ENCODE results near the gene GNB3.
A peak's percentile ranks its signal among the peaks of the same experiment; 100 is the strongest.

Gene GNB3

DNA sequence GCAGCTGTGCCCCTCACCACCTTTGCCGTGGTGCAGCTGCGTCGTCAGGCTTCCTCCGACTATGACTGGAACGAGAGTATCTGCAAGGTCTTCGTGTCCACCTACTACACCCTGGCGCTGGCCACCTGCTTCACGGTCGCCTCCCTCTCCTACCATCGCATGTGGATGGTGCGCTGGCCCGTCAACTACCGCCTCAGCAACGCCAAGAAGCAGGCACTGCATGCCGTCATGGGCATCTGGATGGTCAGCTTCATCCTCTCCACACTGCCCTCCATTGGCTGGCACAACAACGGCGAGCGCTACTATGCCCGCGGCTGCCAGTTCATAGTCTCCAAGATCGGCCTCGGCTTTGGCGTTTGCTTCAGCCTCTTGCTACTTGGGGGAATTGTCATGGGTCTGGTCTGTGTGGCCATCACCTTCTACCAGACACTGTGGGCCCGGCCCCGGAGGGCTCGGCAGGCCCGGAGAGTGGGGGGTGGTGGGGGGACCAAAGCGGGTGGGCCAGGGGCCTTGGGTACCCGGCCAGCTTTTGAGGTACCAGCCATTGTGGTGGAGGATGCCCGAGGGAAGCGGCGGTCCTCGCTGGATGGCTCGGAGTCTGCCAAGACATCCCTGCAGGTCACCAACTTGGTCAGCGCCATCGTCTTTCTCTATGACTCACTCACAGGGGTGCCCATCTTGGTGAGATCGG, 16.5 kb upstream of the GNB3 start:
- no peak for DNase-seq

DNA sequence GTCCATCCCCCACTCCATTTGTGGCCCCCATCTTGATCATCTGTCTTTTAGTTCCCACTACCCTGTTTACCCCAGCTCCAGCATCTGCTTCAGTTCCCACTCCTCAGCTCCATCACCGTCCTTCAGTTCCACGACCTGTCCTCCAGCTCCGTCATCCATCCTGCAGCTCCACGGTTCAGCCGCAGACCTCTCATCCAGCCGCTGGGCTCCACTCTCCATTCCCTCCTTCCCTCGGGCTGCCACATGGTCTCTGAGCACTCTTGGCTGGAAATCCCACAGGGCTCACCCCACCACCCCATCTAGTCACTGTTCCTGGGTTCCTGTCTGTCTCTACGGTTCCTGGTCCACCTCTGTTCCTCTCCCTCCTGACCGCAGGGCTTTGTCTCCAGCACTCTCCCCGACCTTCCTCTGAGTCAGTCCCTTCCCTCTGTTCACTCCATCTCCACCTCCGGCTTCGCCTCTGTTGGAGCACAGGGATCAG, 15.8 kb upstream of the GNB3 start:
- DNase-seq: no peak

DNA sequence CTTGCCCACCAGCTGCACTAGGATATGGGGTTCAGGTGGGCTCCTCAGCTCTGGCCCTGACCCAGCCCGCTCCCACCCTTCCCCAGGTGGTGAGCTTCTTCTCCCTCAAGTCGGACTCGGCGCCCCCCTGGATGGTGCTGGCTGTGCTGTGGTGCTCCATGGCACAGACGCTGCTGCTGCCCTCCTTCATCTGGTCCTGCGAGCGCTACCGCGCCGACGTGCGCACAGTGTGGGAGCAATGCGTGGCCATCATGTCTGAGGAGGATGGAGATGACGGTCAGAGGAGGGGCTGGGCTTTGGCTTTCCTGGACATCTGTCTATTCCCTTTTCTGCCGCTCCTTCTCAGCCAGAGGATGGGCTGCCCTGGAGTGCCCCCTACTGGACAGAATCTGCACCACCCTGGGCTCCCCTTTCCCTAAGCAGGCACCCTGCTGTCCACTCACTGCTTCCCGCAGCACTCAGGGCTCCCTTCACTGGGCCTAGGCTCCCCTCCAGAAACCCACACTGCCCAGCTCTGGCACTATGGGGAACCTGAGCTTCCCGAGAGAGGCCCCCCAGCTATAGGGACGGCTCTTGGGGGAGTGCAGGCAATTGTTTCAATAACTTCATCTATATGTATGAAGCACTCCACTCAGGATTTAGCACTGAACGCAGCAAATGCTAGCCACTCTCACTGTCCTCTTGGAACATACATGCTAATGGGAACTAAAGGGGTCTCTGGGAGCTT, 15.2 kb upstream of the GNB3 start:
- peak; percentile 87 for DNase-seq

DNA sequence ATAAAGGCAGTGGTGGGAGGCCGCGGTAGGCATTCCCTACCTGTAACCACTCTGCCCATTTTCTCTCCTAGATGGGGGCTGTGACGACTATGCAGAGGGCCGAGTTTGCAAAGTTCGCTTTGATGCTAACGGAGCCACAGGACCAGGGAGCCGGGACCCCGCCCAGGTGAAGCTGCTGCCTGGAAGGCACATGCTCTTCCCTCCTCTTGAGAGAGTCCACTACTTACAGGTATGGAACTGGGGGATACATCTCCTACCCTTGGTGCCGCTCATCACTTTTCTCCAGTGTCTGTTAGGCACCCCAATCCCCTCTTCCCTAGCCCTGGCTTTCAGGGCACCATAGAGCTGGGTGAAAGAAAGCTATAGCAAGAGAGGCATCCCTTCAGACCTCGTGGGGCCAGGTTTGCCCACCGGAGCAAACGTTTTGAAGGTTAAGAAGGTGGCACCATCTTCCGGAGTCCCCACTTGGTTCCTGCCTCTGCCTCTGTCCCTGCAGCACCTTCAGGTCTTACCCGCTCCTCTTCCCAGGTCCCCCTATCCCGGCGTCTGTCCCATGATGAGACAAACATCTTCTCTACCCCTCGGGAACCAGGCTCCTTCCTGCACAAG, 14.5 kb upstream of the GNB3 start:
- no peak for DNase-seq

DNA sequence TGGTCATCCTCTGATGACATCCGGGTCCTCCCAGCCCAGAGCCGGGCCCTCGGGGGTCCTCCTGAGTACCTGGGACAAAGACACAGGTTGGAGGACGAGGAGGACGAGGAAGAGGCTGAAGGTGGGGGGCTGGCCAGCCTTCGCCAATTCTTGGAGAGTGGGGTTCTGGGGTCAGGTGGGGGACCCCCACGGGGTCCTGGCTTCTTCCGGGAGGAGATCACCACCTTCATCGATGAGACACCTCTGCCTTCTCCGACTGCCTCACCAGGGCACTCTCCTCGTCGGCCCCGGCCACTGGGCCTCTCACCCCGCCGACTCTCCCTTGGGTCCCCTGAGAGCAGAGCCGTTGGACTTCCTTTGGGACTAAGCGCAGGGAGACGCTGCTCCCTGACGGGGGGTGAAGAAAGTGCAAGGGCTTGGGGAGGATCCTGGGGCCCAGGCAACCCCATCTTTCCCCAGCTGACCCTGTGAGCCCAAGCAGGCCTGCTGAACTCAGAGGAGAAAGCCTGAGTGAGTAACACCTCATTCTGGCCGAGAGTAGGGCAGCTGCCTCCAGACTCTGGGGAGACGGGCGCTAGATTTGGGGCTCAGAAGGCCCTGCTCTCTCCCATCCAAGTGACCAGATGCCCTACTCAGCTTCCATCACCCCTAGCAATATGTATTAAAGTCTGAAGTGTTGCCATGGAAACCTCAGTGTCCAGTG, 13.8 kb upstream of the GNB3 start:
- no peak for DNase-seq

- peak; percentile 48 for DNase-seq
Observed at GRCh38 chr12:6827437-6827911, 13.3 kb upstream of the GNB3 start.

DNA sequence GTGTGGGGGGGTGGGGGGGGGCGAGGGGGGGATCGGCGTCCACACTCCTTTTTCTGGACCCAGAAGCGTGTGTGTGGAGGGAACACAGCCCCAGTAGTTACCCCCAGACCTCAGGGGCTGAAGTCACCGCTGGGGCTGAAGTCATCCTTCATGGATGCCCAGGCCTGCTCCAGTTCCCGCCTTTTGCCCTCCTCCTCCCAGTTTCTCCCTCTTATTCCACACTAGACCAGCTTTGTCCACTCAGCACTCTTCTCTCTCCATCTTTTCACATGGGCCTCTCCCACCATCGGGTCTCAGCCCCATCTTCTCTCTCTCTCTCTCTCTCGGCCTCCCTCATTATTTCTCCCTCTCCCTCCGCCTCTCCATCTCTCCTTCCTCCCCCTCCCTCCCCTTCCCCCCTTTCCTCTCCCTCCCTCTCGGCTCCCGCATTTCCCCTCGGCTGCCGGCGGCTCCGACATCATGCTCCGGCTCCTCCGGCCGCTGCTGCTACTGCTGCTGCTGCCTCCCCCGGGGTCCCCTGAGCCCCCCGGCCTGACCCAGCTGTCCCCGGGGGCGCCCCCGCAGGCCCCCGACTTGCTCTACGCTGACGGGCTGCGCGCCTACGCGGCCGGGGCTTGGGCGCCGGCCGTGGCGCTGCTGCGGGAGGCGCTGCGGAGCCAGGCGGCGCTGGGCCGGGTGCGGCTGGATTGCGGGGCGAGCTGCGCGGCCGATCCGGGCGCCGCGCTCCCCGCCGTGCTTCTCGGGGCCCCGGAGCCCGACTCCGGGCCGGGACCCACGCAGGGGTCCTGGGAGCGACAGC, 12.5 kb upstream of the GNB3 start, which contains the start of gene P3H3:
Gene P3H3, plus strand, starts transcription at position 426 of the 799 bp plus-strand sequence. Its CDS starts 34 bp downstream, at position 460.
- DNase-seq: no peak

- peak; percentile 69 for DNase-seq
Observed at GRCh38 chr12:6828781-6829535, 11.8 kb upstream of the GNB3 start.

DNA sequence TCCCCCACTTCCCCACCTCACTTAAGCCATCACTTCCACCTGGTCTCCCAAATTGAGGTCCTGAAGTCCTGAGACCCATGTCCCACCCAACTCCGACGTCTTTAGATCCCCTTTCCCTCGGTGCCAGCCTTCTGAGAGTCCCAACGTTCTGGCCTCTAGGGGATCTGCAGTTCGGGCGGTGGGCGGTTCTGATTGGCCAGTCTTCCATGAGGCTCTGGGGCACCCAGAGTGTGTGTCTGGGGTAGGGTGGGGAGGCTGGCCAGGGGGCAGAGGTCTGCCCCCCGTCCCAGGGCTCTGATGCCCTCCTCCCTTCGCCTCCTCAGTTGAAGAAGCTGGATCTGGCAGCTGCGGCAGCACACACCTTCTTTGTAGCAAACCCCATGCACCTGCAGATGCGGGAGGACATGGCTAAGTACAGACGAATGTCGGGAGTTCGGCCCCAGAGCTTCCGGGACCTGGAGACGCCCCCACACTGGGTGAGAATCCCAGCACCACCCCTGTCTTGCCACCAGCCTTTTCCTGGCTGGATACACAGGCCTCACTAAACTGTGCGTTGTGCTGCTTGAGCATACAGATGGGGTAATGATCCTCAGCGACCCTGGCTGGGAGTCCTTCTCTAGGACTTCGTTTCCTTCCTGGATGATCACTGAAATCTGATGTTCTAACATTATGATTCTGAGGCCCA, 11.0 kb upstream of the GNB3 start:
- no peak for DNase-seq

- DNase-seq: no peak
Observed at GRCh38 chr12:6830286-6830890, 10.3 kb upstream of the GNB3 start.

- DNase-seq: no peak
Observed at GRCh38 chr12:6830999-6831398, 9.7 kb upstream of the GNB3 start.

DNA sequence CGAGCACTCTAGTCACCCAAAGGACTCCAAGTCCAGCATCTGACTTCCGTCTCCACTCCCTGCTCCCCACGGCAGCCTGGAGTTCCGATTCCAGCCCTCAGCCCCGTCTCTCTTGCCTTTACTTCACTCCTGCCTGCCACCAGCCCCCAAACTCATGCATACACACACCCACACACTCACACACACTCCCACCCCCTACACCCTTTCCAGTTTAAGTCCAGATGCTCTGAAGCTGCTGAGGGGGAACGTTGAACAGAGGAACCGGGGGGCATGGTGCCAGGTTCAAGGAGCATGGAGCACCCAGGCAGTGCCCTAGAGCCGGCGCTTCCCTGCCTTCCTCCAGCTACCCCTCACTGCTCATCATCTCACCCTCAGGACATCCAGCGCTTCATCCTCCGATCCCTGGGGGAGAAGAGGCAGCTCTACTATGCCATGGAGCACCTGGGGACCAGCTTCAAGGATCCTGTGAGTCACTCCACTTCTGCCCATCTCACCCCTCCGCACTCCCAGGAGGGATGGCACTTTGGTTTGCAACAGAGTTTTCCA, 9.2 kb upstream of the GNB3 start:
- no peak for DNase-seq

GRCh38 chr12:6832125-6832524, 8.6 kb upstream of the GNB3 start:
- DNase-seq: no peak

DNA sequence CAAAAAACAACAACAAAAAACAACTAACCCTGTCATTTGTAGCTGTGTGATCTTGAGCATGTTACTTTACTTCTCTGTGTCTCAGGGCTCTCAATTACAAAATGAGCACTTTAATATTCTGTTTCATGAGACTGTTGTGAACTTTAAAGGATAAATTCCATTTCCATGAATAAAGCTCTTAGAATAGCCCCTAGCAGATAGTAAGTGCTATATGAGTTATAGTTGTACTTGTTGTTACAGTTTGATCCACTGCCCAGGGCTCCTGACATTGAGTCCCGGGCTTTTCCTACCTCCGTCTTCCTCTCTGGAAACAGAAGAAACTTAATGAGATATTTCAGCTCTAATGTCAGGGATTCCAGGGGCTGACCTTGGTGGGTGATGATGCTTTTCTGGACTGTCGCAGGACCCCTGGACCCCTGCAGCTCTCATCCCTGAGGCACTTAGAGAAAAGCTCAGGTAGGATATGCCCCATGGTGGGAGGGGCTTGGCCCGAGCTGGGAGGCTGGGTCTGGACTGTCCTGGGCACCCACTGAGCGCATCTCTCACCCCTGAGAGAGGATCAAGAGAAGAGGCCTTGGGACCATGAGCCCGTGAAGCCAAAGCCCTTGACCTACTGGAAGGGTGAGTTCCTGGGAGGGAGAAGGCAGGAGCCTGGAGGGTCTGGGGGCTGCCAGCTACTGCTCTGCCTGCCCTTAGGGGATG, 7.4 kb upstream of the GNB3 start:
- no peak for DNase-seq

DNA sequence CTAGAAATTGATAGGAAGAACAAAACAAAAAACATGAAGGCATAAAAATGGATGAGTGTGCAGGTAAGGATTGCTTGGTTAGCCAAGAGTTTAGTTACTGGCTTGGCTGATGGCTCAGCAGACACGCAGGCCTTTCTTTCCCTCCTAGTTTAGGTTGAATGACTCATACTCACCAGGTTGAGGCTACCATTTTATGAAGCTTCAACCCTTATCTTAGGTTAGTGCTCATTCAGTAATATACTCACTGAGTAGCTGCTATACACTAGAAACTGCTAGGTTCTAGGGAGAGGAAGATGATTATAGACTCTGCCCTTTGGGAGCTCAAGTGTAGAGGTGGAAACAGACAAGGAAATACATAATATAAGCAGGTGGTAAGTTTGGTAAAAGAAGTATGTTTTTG, 6.5 kb upstream of the GNB3 start:
- DNase-seq: no peak

GRCh38 chr12:6834873-6835272, 5.9 kb upstream of the GNB3 start:
- no peak for DNase-seq

GRCh38 chr12:6836851-6837250, 3.9 kb upstream of the GNB3 start:
- no peak for DNase-seq

- no peak for DNase-seq
Observed at GRCh38 chr12:6837370-6838060, 3.2 kb upstream of the GNB3 start.

DNA sequence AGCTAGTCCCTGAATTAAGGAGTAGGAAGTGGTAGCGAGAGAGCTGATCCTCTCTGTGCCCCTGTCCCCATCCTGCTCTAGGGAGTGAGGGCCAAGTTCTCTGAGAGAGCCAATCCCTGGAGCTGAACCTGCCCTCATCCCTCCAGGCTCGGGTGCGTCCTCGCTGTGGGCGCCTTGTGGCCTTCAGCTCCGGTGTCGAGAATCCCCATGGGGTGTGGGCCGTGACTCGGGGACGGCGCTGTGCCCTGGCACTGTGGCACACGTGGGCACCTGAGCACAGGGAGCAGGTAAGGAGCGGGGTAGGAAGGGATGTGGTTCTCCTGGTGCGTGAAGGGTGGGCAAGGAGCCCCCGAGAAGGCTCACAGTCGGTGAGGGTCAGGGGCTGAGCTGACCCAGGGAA, 1.9 kb upstream of the GNB3 start:
- DNase-seq: no peak
